Upper lobe of left lung (tissue), 6 donors: ENCODE measurements around the gene SART1. TPM values are rescaled to one million over a fixed set of nuclear protein-coding genes. Genes with fewer than 3 reads are reported as not detected.
A peak's percentile ranks its signal among the peaks of the same experiment; 100 is the strongest.

Experiments
- ATAC-seq, 2 donors: fragments of 200-7000 bp; cut with Tn5 transposase; one replicate each; pipeline ENCODE4 v1.9.1; 2022; ENCODE audit warnings: mild to moderate bottlenecking in 2 of 2, moderate library complexity in 2 of 2; ENCODE audit not compliant: low FRiP score in 2 of 2
- DNase-seq, 2 donors: peaks; one replicate each; pipeline ENCODE4 v3.0.0-alpha.2; 2019 to 2020
- H3K27ac ChIP-seq, 4 donors: fragments of 200-600 bp; sonication (generic); one replicate each; pipeline ENCODE4 v1.5.1; 2016 to 2019
- H3K27me3 ChIP-seq, 4 donors: fragments of 200-600 bp; sonication (generic); one replicate each; pipeline ENCODE4 v1.5.1; 2017 to 2019
- H3K36me3 ChIP-seq, 4 donors: fragments of 200-600 bp; sonication (generic); one replicate each; pipeline ENCODE4 v1.5.1; 2016 to 2019
- H3K4me1 ChIP-seq, 4 donors: fragments of 200-600 bp; sonication (generic); one replicate each; pipeline ENCODE4 v1.5.1; 2018 to 2019
- H3K4me3 ChIP-seq, 4 donors: fragments of 200-600 bp; sonication (generic); one replicate each; pipeline ENCODE4 v1.5.1; 2017 to 2019; ENCODE audit warnings: mild to moderate bottlenecking in 2 of 4, moderate library complexity in 1 of 4
- H3K9me3 ChIP-seq, 4 donors: fragments of 200-600 bp; sonication (generic); one replicate each; pipeline ENCODE4 v1.5.1; 2018 to 2019
- EP300 ChIP-seq, 4 donors: sonication (generic); formaldehyde crosslinking; IDR thresholded peaks; one replicate each; pipeline ENCODE4 v1.5.1; 2017; ENCODE audit warnings: antibody characterized with exemption in 4 of 4, control low read depth in 2 of 4
- POLR2A ChIP-seq, 4 donors: fragments of 450-650 bp; IDR thresholded peaks; one replicate each; pipeline ENCODE4 v1.5.1; 2016 to 2017; ENCODE audit warnings: antibody characterized with exemption in 4 of 4, mild to moderate bottlenecking in 2 of 4
- POLR2AphosphoS5 ChIP-seq, 2 donors: sonication (generic); formaldehyde crosslinking; IDR thresholded peaks; one replicate each; pipeline ENCODE4 v1.5.1; 2017; ENCODE audit warnings: antibody characterized with exemption in 2 of 2
- WGBS, 2 donors: methylation state at CpG; one replicate each; pipeline ENCODE4 v1.1.5; 2017 to 2018; 5-methylcytosine and 5-hydroxymethylcytosine counted together
- total RNA-seq, 6 donors: library from RNA; depleted of rRNA in 4 of 6; stranded (reverse); fragments of >200 nt in 4 of 6; gene quantifications; one replicate each; pipeline versions ENCODE4 v1.1.0 to v1.2.1, GENCODE V29; 2016 to 2021
- TF ChIP-seq, protein P1 (sequence below), 6 experiments: fragments of 450-650 bp in 4 of 6; fragments of 200-600 bp in 2 of 6; sonication (generic) in 2 of 6; IDR thresholded peaks; one replicate each; pipeline ENCODE4 v1.5.1; 2016 to 2019; ENCODE audit warnings: antibody characterized with exemption in 6 of 6
- donor health status: DM: no; HTN: no; CAD: no; lungs with moderate emphysema.
- donor health status: DM: no; HTN: yes; CAD: no; lungs with severe emphysema.

The SART1 gene
- total RNA-seq, 6 donors from 2014 or later = 44.4 to 201 (median 71.4) TPM

DNA sequence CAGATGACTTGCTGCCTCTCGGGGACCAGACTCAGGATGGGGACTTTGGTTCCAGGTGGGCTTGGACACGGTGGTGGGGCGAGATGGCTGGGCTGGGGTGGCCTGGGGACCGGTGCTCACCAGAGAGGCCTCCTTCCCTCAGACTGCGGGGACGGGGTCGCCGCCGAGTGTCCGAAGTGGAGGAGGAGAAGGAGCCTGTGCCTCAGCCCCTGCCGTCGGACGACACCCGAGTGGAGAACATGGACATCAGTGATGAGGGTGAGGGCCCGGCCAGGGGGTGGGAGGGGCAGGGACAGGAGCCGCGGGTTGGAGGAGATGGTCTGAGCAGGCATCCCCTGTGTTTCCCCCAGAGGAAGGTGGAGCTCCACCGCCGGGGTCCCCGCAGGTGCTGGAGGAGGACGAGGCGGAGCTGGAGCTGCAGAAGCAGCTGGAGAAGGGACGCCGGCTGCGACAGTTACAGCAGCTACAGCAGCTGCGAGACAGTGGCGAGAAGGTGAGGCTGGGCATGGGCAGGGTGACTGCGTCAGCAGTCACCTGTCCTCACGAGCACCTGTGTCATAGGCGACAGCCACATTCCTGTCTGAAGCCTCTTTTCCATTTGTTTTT is 5.9 kb downstream of the SART1 start:
- H3K36me3 ChIP-seq = peaks cover 35 to 77% (median 58%) of the 10 kb centered on the region in 4 donors
- H3K4me1 ChIP-seq = peaks cover 18 to 47% (median 34%) of the 10 kb centered on the region in 4 donors
- TF ChIP-seq POLR2A (IDR thresholded peaks at IDR 0.05) (no peak), EP300 (IDR thresholded peaks at IDR 0.05) (no peak), POLR2AphosphoS5 (IDR thresholded peaks at IDR 0.05) (no peak)
- TF ChIP-seq, protein P1, sequence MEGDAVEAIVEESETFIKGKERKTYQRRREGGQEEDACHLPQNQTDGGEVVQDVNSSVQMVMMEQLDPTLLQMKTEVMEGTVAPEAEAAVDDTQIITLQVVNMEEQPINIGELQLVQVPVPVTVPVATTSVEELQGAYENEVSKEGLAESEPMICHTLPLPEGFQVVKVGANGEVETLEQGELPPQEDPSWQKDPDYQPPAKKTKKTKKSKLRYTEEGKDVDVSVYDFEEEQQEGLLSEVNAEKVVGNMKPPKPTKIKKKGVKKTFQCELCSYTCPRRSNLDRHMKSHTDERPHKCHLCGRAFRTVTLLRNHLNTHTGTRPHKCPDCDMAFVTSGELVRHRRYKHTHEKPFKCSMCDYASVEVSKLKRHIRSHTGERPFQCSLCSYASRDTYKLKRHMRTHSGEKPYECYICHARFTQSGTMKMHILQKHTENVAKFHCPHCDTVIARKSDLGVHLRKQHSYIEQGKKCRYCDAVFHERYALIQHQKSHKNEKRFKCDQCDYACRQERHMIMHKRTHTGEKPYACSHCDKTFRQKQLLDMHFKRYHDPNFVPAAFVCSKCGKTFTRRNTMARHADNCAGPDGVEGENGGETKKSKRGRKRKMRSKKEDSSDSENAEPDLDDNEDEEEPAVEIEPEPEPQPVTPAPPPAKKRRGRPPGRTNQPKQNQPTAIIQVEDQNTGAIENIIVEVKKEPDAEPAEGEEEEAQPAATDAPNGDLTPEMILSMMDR (IDR thresholded peaks at IDR 0.05) = no peak
- H3K9me3 ChIP-seq = no peaks in the 10 kb centered on the region
- DNase-seq (peak in 1 of 2 donors; percentile 83), ATAC-seq (no peak)
- no peaks in the 10 kb centered on the region for H3K27me3 ChIP-seq
- 94 to 97% methylated on average over 30 of the region's 30 CpGs for WGBS, 2 donors
- H3K4me3 ChIP-seq = no peak overlapping the region
- peak overlapping the region in 1 of 4 donors; percentile 83 for H3K27ac ChIP-seq

DNA sequence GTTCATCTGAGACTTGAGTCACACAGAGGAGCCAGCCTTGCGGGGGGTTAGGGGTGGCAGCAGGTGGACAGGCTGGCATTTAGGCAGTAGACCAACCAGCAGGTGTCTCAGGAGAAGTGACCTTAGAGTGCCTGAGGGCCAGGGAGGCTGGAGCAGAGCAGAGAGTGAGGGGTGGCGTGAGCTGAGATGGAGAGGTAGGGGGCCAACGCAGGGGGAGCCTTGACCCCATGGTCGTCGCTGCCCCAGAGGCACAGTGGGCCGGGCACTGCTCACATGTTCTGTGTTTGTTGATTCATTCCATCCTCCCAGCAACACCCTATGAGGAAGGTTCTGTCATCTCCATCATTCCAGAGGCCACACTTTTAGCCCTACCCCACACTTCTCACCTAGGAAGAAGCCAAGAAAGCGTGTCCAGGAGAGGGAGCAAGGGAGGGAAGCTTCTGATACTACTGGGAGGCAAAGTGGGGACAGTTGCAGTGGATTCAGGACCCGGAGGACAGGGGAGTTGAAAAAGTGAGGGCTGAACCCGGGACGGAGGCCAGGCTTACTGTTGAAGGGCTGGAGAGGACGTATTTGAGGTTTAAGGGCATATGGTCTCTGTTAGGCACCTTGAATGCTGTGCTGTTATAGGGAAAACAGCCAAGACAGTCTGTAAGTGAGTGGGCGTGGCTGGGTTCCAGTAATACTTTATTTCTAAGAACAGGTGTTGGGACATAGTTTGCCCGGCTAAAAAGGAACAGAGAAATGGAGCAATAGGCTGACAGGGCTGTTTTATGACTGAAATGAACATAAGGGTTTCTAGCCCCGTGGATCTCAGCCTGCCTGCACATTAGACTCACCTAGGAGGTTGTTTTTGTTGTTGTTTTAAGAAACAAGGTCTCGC is 7.3 kb downstream of the SART1 start:
- peak in 1 of 2 donors; percentile 82 for DNase-seq
- TF ChIP-seq POLR2AphosphoS5 (IDR thresholded peaks at IDR 0.05) (peak; percentile 35 to 56), POLR2A (IDR thresholded peaks at IDR 0.05) (no peak)
- TF ChIP-seq, protein P1 (IDR thresholded peaks at IDR 0.05) = peak in 2 of 6 experiments; percentile 15 to 36
- peaks cover 35 to 85% (median 62%) of the 10 kb centered on the region in 4 donors for H3K36me3 ChIP-seq
- no peaks in the 10 kb centered on the region for H3K9me3 ChIP-seq
- H3K27me3 ChIP-seq = no peaks in the 10 kb centered on the region
- H3K4me3 ChIP-seq = no peak overlapping the region
- ATAC-seq = peak; percentile 53 to 83
- H3K4me1 ChIP-seq = peaks cover 4 to 33% (median 20%) of the 10 kb centered on the region in 4 donors
- peak overlapping the region; percentile 71 to 86 (median 83) for H3K27ac ChIP-seq
- WGBS, 2 donors = 64 to 77% methylated on average over 15 of the region's 15 CpGs

DNA sequence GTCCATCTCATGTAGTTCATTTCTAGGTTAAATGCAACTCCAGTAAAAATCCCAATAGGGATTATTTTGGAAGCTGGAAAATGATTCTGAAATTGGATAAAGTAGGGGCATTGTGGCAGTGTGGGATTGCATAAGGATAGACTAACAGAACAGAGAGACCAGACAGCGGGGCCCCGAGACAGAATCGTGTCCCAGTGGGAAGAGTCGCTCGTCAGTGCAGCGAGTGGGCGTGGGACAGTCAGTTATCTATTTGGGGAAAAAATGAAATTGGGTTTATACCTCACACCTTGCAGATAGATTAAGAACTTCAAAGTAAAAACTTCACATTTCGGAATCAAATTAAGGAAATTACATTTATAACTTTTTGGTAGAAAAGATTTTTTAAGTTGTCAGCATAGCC is 10.6 kb downstream of the SART1 start:
- TF ChIP-seq POLR2A (IDR thresholded peaks at IDR 0.05) = no peak
- TF ChIP-seq, protein P1 (IDR thresholded peaks at IDR 0.05) = no peak
- WGBS, 2 donors = 94 to 95% methylated on average over 8 of the region's 8 CpGs
- Histone ChIP-seq H3K27ac (no peak overlapping the region), H3K4me3 (no peak overlapping the region), H3K36me3 (peaks cover 8 to 69% (median 42%) of the 10 kb centered on the region in 4 donors), H3K4me1 (peaks cover 3 to 24% (median 19%) of the 10 kb centered on the region in 4 donors), H3K9me3 (no peaks in the 10 kb centered on the region), H3K27me3 (no peaks in the 10 kb centered on the region)
- ATAC-seq (no peak), DNase-seq (no peak)

DNA sequence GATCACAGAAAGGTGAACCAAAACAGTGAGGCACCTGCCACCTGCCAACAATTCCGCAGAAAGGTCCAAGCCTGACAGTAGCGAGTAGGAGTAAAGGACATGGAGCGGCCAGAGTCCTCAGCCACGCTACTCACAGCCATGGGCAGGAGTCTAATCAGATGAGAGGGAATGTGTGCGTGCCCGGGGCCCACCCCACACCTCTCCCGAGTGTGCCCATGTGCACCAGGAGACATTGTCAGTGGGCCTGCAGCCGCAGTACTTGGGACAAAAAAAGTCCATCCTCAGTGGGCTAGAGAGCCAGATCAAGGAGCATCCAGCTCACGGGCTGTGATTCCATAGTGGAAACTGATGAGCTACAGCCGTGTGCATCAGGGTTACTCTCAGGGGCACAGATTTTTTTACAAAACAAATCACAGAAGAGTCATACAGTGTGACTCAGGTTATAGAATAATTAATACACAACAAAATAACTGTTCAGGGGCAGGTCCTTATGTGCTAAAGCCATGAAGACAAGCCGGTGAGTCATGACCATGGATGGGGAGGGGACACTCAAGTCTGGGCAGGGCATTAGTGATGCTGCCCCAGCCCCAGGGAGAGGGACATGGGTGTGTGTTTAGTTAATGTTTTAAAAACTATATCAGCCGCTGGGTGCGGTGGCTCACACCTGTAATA is 12.0 kb downstream of the SART1 start:
- ATAC-seq = no peak

More for the DNA sequence above, 12.0 kb downstream of the SART1 start:
- no peak for TF ChIP-seq POLR2AphosphoS5 (IDR thresholded peaks at IDR 0.05)
- TF ChIP-seq EP300 (IDR thresholded peaks at IDR 0.05) = no peak
- no peak for TF ChIP-seq POLR2A (IDR thresholded peaks at IDR 0.05)
- TF ChIP-seq, protein P1 (IDR thresholded peaks at IDR 0.05) = no peak
- DNase-seq = no peak
- Histone ChIP-seq H3K27ac (no peak overlapping the region), H3K4me1 (peaks cover 3 to 18% (median 14%) of the 10 kb centered on the region in 4 donors), H3K36me3 (peaks cover 7 to 69% (median 45%) of the 10 kb centered on the region in 4 donors), H3K9me3 (no peaks in the 10 kb centered on the region), H3K27me3 (no peaks in the 10 kb centered on the region), H3K4me3 (no peak overlapping the region)
- 95 to 98% methylated on average over 13 of the region's 13 CpGs for WGBS, 2 donors
